GM23248 (cell line): Measurements from ENCODE around the gene ISL1. TPM values are rescaled to one million over a fixed set of nuclear protein-coding genes. Genes with fewer than 3 reads are reported as not detected.

ENCODE experiments used
- DNase-seq: peaks from one replicate; pipeline ENCODE4 v3.0.0-alpha.2; 2015
- H2AFZ ChIP-seq: fragments of 200-600 bp; sonication (generic); 2 replicates; pipeline ENCODE4 v1.6.1; 2016; ENCODE audit warnings: antibody characterized with exemption
- H3F3A ChIP-seq: fragments of 200-600 bp; sonication (generic); 2 replicates; pipeline ENCODE4 v1.6.1; 2016; ENCODE audit warnings: mild to moderate bottlenecking, antibody characterized with exemption, mixed run types; ENCODE audit not compliant: insufficient read depth
- H3K27ac ChIP-seq: fragments of 200-600 bp; sonication (generic); 2 replicates; pipeline ENCODE4 v1.5.1; 2016; ENCODE audit warnings: mild to moderate bottlenecking
- H3K27me3 ChIP-seq: fragments of 200-600 bp; sonication (generic); replicated peaks from 2 replicates; pipeline ENCODE4 v1.6.1; 2016; ENCODE audit warnings: mild to moderate bottlenecking; ENCODE audit not compliant: insufficient read depth
- H3K36me3 ChIP-seq: fragments of 200-600 bp; sonication (generic); 2 replicates; pipeline ENCODE4 v1.6.1; 2016; ENCODE audit warnings: low read depth, mild to moderate bottlenecking
- H3K4me1 ChIP-seq: fragments of 200-600 bp; sonication (generic); 2 replicates; pipeline ENCODE4 v1.6.1; 2016; ENCODE audit warnings: mild to moderate bottlenecking; ENCODE audit not compliant: insufficient read depth
- H3K4me2 ChIP-seq: fragments of 200-600 bp; sonication (generic); one replicate; pipeline ENCODE4 v1.6.1; 2016; ENCODE audit warnings: mild to moderate bottlenecking; ENCODE audit not compliant: unreplicated experiment
- H3K4me3 ChIP-seq: fragments of 200-600 bp; sonication (generic); 2 replicates; pipeline ENCODE4 v1.5.1; 2016; ENCODE audit warnings: mild to moderate bottlenecking
- H3K79me2 ChIP-seq: fragments of 200-600 bp; sonication (generic); 2 replicates; pipeline ENCODE4 v1.6.1; 2016; ENCODE audit warnings: mild to moderate bottlenecking; ENCODE audit not compliant: insufficient read depth
- H3K9ac ChIP-seq: fragments of 200-600 bp; sonication (generic); 2 replicates; pipeline ENCODE4 v1.6.1; 2016; ENCODE audit warnings: mild to moderate bottlenecking
- H3K9me2 ChIP-seq: fragments of 200-600 bp; sonication (generic); 2 replicates; pipeline ENCODE4 v1.6.1; 2016; ENCODE audit warnings: mixed run types, mild to moderate bottlenecking, moderate library complexity; ENCODE audit not compliant: insufficient read depth
- H3K9me3 ChIP-seq: fragments of 200-600 bp; sonication (generic); one replicate; pipeline ENCODE4 v1.6.1; 2017; ENCODE audit warnings: low read depth
- H4K20me1 ChIP-seq: fragments of 200-600 bp; sonication (generic); 2 replicates; pipeline ENCODE4 v1.6.0; 2016; ENCODE audit not compliant: insufficient read depth
- EZH2 ChIP-seq: fragments of 200-600 bp; sonication (generic); IDR thresholded peaks from 2 replicates; pipeline ENCODE4 v1.6.1; 2018; ENCODE audit warnings: antibody characterized with exemption, mild to moderate bottlenecking; ENCODE audit not compliant: insufficient read depth, poor library complexity, severe bottlenecking
- EZH2phosphoT487 ChIP-seq: fragments of 200-600 bp; sonication (generic); IDR thresholded peaks from 2 replicates; pipeline ENCODE4 v1.6.1; 2018; ENCODE audit warnings: antibody characterized with exemption, moderate library complexity, mild to moderate bottlenecking, low read depth; ENCODE audit not compliant: insufficient read depth
- WGBS, 2 experiments: methylation state at CpG; one replicate each; pipeline ENCODE4 v1.1.6; 2015 to 2017; ENCODE audit warnings: low lambda C conversion rate in 2 of 2, low coverage in 1 of 2; ENCODE audit errors: missing lambda C conversion rate in 2 of 2; 5-methylcytosine and 5-hydroxymethylcytosine counted together
- in situ Hi-C: fragments of 300-500 bp; cut with MboI; formaldehyde crosslinking; loops from 2 replicates; pipeline ENCODE4 v1.15.0; 2020
- polyA plus RNA-seq: library from polyadenylated mRNA; unstranded; fragments of >200 nt; fragmentation: Nextera tagmentation; extraction: Ambion mirVana; gene quantifications from 2 replicates; pipeline ENCODE4 v1.2.1, GENCODE V29; 2016
- total RNA-seq: library from RNA; depleted of rRNA; stranded (reverse); fragments of >200 nt; shearing (Covaris generic); gene quantifications from 2 replicates; pipeline ENCODE4 v1.2.3, GENCODE V29; 2014

Gene ISL1
- total and polyA plus RNA-seq, 2 experiments from 2014 or later: not detected

- TF ChIP-seq EZH2 (no peak), EZH2phosphoT487 (no peak)
- Histone ChIP-seq H3K27ac (no peak overlapping the region), H3K79me2 (no peaks in the 10 kb centered on the region), H3K4me3 (no peak overlapping the region), H4K20me1 (no peaks in the 10 kb centered on the region), H3K9me3 (no peaks in the 10 kb centered on the region), H3K36me3 (no peaks in the 10 kb centered on the region), H3K4me1 (no peaks in the 10 kb centered on the region), H3K4me2 (no peak overlapping the region), H3K27me3 (no peaks in the 10 kb centered on the region), H3K9ac (no peak overlapping the region), H2AFZ (no peak overlapping the region), H3F3A (no peaks in the 10 kb centered on the region), H3K9me2 (no peaks in the 10 kb centered on the region)
- in situ Hi-C loops: no loop called here
- 21 to 26% methylated on average over 2 of the region's 2 CpGs for WGBS, 2 experiments
- no peak for DNase-seq
Observed at GRCh38 chr5:51347704-51348103, 35.5 kb upstream of the ISL1 start.

DNA sequence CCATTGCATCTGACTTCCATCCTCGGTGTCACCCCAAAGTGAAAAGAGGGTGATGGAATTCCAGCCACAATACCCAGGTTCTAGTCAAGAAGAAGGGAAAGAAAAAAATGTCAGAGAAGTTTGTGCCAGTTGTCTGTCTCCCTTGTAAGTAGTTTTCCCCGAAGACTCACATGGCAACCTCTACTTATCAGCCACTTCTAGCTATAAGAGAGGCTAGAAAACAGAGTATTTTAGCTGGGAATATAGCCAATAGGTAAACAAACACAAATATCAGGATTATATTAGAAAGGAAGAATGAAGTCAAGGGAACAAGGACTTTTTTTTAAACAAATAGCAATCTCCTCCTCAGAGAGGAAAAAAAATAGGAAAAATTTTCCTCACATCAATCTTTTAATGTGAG is 12.2 kb upstream of the ISL1 start:
- no peaks in the 10 kb centered on the region for H3K9me2 ChIP-seq
- in situ Hi-C loops: no loop called here
- no peaks in the 10 kb centered on the region for H3K9me3 ChIP-seq
- no peaks in the 10 kb centered on the region for H3F3A ChIP-seq
- TF ChIP-seq EZH2 (no peak), EZH2phosphoT487 (no peak)
- H3K79me2 ChIP-seq: no peaks in the 10 kb centered on the region
- no peak overlapping the region for H3K4me3 ChIP-seq
- no peaks in the 10 kb centered on the region for H4K20me1 ChIP-seq
- DNase-seq: no peak
- WGBS, 2 experiments: 14 to 23% methylated on average over 2 of the region's 2 CpGs
- no peaks in the 10 kb centered on the region for H3K36me3 ChIP-seq
- H3K4me1 ChIP-seq: no peaks in the 10 kb centered on the region
- no peak overlapping the region for H3K9ac ChIP-seq
- no peak overlapping the region for H3K27ac ChIP-seq
- H2AFZ ChIP-seq: no peak overlapping the region
- 0 out of 2 replicates have a peak, but pooled peaks cover 3% of the 10 kb centered on the region for H3K27me3 ChIP-seq
- no peak overlapping the region for H3K4me2 ChIP-seq

DNA sequence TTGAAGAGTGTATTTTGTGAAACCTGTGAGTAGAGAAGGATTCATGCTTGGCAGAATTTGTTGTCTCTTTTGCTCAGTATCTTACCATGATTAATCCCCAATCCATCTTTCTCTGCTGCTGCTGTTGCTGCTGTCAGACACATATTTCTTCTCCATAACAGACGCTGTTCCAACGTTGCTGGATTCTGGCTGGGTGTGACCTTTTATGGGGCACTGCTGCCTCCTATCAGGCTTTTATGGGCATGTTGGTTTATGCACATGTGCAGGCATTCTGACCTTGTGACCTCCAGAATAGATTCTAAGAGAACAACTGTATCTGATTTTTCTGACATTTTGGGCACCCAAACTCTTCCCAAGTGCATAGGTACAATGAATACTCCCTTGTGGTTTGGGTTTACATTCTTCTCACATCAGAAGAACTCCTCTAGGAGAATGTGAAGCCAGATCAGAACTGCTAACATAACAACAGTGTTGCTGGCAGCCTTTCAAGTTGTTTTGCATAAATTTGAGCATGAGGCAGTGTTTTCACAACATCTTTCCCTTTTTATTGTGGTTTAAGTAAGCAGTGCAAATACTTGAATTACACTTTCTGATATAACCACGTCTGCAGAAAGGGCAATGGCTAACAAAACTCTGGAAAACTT is 9.2 kb upstream of the ISL1 start:
- no peaks in the 10 kb centered on the region for H3K9me3 ChIP-seq
- H3K27ac ChIP-seq: no peak overlapping the region
- no peaks in the 10 kb centered on the region for H3K9me2 ChIP-seq
- no peak overlapping the region for H2AFZ ChIP-seq
- H3K36me3 ChIP-seq: no peaks in the 10 kb centered on the region
- H3K79me2 ChIP-seq: no peaks in the 10 kb centered on the region
- H3K4me2 ChIP-seq: no peak overlapping the region
- TF ChIP-seq EZH2phosphoT487 (no peak), EZH2 (no peak)
- H3K9ac ChIP-seq: no peak overlapping the region
- no peaks in the 10 kb centered on the region for H3F3A ChIP-seq
- peaks cover 28% of the 10 kb centered on the region for H3K27me3 ChIP-seq
- H3K4me1 ChIP-seq: no peaks in the 10 kb centered on the region
- no peaks in the 10 kb centered on the region for H4K20me1 ChIP-seq
- no peak overlapping the region for H3K4me3 ChIP-seq
- WGBS, 2 experiments: 6 to 8% methylated on average over 3 of the region's 3 CpGs
- DNase-seq: no peak
- in situ Hi-C loops: no loop called here

GRCh38 chr5:51375084-51375483 is 8.2 kb upstream of the ISL1 start:
- Histone ChIP-seq H2AFZ (no peak overlapping the region), H3K27me3 (peaks cover 39% of the 10 kb centered on the region), H3K79me2 (no peaks in the 10 kb centered on the region), H3K9me3 (no peaks in the 10 kb centered on the region), H3F3A (no peaks in the 10 kb centered on the region), H4K20me1 (no peaks in the 10 kb centered on the region), H3K4me2 (no peak overlapping the region), H3K4me3 (no peak overlapping the region), H3K36me3 (no peaks in the 10 kb centered on the region), H3K9ac (no peak overlapping the region), H3K4me1 (no peaks in the 10 kb centered on the region), H3K27ac (no peak overlapping the region), H3K9me2 (no peaks in the 10 kb centered on the region)
- in situ Hi-C loops: no loop called here
- no peak for TF ChIP-seq EZH2
- WGBS, 2 experiments: 65 to 66% methylated on average over 7 of the region's 7 CpGs
- no peak for DNase-seq

DNA sequence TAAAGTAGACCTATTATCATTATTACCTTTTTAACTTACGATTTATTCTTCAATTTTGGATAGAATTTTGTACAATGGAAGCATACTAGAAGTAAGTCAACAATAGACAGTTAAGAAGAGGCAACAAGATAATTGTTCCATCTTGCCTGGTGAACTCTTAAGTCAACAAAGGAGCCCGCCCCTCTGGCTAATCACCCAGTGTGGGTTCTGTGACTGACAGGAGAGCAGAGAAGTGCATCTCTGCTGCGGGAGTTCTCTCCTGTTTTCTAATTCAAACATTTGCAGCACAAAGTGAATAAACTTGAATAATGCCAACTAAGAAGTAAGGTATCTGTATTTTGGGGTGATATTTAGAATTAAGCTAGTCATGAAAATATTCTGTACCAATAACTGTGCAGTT is 6.7 kb upstream of the ISL1 start:
- no peak overlapping the region for H3K9ac ChIP-seq
- no peak for DNase-seq
- H3K79me2 ChIP-seq: no peaks in the 10 kb centered on the region
- no peaks in the 10 kb centered on the region for H3K4me1 ChIP-seq
- no peak overlapping the region for H3K27ac ChIP-seq
- no peak for TF ChIP-seq EZH2phosphoT487
- TF ChIP-seq EZH2: no peak
- H2AFZ ChIP-seq: no peak overlapping the region
- H3K9me2 ChIP-seq: no peaks in the 10 kb centered on the region
- H3K4me3 ChIP-seq: no peak overlapping the region
- in situ Hi-C loops: no loop called here
- H3F3A ChIP-seq: no peaks in the 10 kb centered on the region
- H4K20me1 ChIP-seq: no peaks in the 10 kb centered on the region
- no peaks in the 10 kb centered on the region for H3K9me3 ChIP-seq
- H3K4me2 ChIP-seq: no peak overlapping the region
- peaks cover 51% of the 10 kb centered on the region for H3K27me3 ChIP-seq
- H3K36me3 ChIP-seq: no peaks in the 10 kb centered on the region
- WGBS, 2 experiments: 4 to 7% methylated on average over 3 of the region's 3 CpGs
